ENCODE measurements around the gene TMEM267.
"Not testable (repeated sequence)": the region's sequence is repeated elsewhere in the genome, so short reads cannot be mapped to it uniquely, and the experiment has no call there.

Gene TMEM267

DNA sequence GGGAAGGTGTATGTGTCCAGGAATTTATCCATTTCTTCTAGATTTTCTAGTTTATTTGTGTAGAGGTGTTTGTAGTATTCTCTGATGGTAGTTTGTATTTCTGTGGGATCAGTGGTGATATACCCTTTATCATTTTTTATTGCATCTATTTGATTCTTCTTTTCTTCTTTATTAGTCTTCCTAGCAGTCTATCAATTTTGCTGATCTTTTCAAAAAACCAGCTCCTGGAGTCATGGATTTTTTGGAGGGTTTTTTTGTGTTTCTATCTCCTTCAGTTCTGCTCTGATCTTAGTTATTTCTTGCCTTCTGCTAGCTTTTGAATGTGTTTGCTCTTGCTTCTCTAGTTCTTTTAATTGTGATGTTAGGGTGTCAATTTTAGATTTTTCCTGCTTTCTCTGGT is 42.1 kb downstream of the TMEM267 start:
- DNase-seq: not testable (repeated sequence)

DNA sequence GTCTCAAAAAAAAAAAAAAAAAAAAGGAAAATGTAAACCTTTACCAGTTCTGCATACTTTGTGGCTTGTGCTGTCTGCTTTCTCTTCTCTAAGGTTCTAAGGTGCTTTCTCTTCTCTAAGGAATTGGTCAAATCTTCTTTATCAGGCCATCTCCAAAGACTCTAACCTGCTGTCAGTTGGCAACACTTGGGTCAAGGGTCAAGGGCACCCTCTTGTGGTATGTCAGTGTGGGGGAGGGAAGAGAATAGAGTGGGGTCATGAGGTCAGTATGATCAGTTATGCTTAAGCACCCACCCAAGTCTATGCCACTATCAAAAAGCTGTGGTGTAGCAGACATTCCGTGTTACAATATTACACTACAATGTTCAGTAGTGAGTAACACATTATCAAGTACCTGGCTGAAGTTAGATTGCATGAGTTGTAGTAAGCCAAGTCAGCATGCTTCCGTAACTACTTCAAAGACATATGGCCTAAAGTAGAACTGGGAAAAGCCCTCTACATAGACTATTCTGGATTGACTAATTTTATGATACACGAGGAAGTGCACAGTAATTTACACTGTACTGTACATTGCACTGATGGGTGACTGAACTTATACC is 46.5 kb downstream of the TMEM267 start:
- no peak for DNase-seq

DNA sequence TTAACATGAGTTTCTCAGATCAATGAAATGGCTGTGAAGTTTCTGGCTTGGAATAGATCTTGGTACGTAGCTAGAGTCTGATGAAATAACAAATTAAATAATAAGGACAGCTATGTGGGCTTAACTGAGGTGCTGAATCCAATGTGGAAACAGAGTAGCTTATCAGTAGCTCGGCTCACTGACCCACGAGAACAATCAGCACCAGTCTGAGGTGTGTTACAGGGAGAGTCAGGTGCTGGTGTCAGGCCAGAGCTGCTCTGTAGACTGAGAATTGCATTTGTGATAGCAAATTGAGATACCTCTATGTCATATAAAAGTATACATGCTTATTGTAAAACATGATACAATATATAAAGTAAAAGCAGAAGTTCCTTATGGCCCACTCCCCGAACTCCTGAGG is 50.3 kb downstream of the TMEM267 start:
- DNase-seq: no peak

DNA sequence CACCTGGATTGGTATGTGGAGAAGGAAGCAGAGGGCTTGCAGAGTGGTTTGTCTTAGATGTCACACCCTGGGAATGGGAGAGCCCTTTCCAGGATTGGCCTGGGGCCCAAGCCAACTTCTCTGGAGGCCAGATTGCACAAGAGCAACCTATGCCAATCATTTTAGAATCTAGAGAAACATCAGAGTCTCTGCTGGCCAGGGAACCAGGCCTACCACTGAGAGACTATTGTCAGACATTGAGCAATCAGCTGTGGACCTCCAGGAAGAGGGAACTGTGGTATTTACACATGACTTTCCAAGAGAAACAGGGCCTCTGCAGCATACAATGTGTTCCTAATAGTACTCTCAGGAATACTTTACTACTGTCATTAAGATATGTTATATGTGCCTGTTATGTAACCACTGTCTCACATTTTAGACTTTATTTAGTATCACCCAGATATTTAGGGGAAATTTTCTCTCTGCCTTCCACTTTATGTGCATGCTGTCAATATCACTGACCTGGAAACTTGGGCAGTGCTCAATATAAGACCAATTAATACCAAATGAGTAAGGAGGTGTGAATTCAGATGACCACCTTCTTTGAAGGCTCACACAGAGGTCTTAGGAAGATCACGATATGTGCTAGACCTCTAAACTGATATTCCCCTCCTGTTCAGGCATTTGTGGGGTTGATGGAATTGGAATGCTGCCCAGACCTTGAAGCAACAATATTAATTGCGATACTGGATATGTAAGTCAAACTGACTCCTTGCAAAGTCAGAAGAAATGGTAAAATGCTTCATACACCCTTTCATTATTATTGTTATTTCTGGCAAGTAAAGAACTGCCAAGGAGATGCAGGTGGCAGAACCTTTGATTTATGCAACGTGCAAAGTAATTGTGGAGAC is 50.9 kb downstream of the TMEM267 start:
- no peak for DNase-seq

DNA sequence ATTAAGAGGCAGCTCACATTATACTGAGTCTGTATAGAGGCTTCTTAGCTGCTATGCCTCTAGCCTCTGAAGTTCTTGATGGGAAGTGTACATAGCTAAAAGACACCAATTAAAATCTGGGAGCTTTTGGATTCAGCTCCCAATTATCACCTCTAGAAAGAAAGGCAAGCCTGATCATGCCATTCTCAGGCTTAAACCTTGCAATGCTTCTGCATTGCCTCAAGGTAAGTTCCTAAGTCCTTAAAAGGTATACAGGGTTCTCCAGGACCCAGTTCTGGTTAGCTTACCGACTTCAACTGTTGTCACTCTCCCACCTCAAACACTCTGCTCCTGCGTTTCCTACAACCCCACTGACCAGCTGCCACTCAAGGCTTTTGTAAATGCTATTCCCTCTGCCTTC is 54.0 kb downstream of the TMEM267 start:
- no peak for DNase-seq

DNA sequence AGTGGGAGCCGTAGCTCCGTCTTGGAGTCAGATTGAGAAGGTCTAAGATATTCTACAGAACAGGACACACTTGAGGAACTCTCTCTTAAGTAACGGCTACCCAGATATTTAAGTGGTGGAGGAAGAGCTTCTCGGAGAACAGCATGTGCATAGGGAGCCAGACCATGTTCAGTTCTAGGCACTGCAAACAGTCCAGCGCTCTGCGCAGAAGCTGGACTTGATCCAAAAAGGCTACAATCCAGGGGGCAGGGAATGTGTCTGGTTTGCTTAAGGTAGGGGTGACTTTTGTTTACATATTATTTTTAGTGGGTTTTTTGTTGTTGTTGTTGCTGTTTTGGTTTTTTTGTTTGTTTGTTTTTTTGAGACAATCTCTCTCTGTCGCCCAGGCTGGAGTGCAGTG is 54.6 kb downstream of the TMEM267 start:
- DNase-seq: no peak

DNA sequence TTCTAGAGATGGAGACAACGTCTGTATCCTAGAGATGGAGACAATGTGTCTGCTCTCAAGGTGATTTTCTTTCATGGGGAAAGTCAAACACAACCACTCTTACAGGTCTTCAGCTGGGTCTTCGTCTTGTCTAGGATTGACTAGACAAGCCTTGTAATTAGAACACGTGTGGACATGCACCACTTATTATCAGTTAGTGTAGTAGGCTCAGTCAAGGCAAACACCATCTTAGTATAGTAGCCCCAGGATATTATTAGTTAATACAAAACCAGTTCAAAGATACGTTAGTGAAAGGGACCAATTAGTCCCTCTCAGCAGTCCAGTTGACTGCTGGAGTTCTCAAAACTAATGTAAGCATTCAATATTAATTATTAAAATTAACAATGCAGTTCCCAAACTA is 56.4 kb downstream of the TMEM267 start:
- no peak for DNase-seq

DNA sequence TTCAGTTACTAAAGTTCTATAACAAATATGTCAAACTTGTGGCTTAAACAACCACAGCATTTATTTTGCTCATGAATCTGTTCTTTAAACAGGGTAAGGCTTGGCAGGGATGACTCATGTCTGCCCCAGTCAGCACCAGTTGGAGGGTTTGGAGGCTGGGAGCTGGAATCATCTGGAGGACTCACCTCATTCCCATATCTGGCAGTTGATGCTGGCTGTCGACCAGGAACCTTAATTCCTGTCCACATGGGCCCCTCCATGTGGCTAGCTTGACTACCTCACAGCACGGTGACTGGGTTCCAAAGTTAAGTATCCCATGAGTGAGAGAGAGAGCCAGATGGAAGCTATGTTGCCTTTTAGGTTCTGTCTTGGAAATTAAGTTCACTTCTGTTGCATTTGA is 57.7 kb downstream of the TMEM267 start:
- no peak for DNase-seq

DNA sequence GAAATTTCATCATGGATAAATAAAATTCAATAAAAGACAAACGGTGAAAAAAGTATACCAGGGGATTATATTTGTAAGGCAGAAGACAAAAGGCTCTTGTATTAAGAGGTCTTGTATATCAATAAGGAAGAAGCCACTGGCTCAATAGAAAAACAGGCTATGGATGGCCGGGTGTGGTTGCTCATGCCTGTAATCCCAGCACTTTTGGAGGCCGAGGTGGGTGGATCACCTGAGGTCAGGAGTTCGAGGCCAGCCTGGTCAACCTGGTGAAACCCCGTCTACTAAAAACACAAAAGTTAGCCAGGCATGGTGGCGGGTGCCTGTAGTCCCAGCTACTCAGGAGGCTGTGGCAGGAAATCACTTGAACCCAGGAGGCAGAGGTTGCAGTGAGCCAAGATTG is 60.6 kb downstream of the TMEM267 start:
- not testable (repeated sequence) for DNase-seq

DNA sequence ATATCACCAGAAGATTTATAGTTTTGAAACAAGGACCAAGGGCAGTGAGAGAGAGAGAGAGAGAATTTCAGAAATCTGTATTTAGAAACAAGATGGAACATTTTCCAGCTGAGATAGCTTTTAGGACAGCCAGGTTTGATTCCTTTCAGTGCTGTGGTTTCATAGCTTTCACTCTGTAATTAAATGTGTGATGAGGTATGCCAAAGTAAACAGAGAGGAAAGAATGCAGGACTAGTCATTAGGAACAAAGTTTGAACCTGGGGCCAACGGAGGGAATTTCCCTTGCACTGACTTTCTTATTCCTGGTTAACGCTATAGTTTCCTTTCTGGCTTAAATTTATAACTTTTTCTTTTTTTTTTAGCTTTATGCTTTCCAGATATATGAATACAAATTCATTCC is 61.5 kb downstream of the TMEM267 start:
- no peak for DNase-seq

DNA sequence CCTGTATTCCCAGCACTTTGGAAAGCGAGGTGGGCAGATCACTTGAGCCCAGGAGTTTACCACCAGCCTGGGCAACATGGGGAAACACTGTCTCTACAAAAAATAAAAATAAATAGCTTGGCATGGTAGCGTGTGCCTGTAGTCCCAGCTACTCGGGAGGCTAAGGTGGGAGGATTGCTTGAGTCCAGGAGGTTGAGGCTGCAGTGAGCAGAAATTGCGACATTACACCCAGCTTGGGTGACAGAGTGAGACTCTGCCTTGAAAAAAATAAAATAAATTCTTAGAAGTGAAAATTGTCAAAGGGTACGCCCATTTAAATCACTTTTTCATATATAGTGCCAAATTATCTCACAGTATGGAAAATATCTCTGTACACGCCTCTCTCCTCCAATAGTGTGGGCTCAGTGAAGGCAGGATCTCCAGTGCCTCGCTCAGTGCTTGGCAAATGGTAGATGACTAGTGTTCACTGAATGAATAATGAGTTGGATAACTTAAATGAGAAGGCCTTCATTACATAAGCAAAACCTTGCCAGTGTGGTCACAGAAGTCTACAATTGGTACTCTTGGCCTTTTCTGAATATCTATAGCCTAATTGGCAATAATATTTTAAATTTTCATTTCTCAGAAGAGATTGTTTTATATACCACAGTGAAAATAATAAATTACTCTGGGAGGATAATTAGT is 62.1 kb downstream of the TMEM267 start:
- DNase-seq: no peak

DNA sequence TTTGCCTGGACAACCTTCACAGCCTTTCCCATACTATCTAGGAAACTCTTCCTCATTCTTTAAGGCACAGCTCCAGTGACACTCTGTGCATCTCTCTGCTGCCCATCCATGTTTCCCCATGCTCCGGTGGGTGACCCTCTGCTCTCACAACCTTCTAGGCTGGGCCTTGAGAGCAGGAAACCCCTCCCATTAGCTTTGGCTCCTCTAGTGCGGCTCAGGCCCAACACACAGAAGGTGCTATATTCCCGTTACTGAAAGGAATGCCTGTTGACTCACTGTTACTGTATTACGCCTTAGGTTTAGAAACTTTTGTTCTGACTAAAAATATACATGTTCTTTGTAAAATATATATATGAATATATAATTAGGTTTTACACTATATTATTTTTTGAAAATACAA is 63.4 kb downstream of the TMEM267 start:
- DNase-seq: no peak

DNA sequence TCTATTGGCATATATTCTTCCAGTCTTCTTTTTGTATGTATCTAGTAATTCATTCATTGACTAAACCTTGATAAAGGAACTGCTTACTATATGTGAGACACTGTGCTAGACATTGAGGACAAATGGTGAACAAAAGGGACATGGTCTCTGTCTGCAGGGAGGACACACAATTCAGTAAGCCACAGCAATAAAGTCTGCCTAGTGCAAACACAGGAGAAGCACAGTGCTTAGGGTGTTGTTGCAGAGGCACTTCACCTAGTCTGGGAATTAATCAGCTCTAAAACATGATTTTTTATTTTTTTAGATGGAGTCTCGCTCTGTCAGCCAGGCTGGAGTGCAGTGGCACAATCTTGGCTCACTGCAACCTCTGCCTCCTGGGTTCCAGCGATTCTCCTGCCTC is 65.1 kb downstream of the TMEM267 start:
- no peak for DNase-seq

DNA sequence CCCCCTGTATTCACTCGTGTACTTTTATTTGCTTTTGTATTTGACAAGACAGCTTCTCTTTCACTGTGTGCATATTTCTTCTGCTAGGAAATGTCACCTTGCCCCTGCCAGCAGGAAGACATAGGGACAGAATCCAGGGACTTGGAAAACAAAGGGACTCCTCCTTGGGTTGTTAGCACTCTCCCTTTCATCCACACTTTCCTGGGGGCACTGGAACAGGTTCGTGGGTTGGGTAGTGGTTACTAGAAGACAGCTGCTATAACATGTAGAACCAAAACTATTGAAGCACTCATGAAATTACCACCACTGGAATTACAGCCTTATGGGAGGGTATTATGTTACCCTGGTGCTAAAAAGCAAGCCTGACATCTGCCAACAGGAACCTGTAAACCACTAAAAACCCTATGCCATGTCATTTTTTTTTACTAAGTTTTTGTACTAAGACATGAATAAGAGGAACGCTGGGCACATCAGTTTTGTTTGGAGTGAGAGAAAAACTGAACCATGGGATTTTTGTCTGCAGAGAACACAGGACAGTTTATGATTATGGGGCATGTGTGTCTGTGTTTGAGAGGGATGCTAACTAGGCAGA is 66.8 kb downstream of the TMEM267 start:
- DNase-seq: no peak

DNA sequence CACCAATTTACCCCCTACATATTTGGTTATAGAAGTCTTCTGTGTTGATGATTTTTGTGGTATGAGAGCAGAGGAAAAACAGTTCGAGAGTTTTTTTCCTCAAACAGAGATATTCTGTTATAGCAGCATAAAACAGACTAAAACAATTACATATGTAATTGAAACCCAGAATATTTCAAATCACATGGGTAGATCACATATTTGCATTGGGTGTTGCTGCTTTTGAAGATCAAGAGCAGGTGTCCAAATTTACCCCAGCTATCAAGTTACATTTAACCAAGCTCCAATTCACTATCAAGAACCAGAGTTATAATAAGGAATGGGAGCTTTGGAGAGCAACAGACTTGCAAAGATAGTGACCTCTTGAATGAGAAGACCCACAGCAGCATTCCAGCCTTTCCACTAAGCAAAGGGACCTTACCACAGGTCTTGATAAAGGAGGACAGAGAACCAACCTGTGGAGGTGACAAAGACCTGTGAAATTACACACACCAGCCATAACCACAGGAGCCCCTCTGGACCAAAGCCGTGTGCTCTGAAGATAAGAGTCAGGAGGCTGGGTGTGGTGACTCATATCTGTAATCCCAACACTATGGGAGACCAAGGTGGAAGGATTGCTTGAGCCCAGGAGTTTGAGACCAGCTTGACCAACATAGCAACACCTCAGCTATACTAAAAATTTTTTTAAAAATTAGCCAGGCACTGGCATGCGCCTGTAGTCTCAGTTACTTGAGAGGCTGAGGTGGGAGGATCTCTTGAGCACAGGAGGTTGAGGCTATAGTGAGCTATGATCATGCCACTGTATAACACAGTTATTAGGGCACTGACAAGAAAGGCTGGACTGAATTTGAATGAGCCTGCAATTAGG is 67.5 kb downstream of the TMEM267 start:
- no peak for DNase-seq

DNA sequence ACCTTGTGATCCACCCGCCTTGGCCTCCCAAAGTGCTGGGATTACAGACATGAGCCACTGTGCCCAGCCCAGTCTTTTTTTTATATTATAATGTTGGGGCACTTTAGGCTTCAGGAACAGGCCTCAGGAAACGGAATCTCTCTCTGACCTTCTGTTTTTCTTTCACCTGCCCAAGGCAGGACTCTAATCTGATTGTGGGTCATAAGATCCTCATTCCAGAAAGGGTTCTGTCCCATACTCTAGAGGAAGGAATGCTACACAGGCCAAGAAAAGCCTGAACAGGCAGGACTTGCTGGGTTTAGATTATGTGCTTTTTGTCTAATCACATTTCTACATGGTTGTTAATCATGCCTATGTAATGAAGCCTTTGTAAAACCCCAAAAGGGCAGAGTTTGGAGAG is 69.7 kb downstream of the TMEM267 start:
- DNase-seq: no peak

DNA sequence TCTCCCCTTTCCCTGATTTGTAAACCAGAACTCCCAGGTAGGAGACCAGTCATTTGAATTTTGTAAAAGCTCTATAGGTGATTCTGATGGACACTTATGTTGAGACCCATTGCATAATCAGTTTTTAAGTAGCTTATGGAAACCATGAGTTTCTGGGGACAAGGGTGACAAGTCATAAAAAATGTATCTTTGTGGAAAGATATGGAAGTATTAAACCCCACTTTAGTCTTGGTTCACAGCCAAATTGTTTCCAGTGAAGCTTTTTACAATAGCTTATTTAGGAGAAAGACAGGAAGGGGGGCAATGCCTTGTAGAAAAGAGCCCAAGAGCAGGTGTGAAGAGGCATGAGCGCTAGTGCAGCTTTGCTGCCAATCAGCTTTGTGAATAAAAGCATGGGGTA is 71.0 kb downstream of the TMEM267 start:
- no peak for DNase-seq

DNA sequence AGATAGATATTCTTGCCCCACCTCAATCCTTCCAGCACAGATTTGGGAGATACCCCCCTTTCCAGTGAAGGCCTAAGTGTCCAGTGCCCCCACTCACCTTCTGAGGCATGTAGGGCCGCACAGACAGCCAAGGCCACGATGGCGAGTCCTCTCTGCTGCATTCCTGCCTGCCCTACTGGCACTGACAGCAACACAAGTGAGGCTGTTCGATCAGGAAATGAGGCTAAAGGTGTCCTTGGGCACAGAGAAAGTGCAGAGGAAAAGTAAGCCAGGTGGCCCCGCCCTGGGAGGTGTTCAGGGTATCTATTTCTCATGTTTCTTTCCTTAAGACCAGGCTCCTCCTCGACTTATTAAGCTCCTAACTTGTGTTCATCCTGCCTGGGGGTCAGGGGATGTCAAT is 71.5 kb downstream of the TMEM267 start, which contains the start of gene CCL28:
Gene CCL28 (minus strand): TSS at position 236 of the 400 bp plus-strand sequence. CDS start 75 bp downstream, at position 161.
- no peak for DNase-seq

DNA sequence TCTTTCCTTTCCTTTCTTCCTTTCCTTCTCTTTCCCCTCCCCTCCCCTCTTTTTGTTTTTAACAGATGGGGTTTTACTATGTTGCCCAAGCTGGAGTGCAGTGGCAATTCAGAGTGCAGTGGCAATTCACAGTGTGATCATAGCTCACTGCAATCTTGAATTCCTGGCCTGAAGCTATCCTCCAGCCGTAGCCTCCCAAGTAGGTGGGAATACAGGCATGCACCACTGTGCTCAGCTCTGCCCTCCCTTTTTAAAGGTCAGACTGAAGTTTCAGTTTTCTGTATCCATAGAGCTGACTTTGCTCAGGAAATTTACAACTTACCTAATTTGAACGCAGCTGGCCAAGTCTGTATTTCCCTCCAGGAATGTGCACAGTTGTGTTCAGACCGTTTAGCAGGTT is 72.2 kb downstream of the TMEM267 start:
- DNase-seq: no peak

DNA sequence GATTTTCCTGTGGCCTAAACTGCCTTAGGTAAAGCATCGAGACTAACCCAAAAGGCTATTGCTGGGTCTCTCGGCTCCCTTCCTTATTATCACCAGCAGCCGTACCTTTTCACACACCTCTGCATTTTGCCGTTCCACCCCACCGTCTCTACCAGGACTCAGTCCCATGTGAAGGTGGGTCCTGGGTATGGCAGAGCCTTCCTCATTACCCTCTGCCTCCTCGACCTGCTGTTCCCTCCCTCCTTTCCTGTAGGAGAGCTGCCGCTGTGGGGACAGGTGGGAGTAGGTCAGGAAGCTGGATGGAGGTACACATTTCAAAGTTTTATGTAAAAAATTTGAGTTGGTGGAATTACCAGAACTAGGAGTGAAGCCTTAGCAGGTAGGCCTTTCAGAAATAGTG is 73.3 kb downstream of the TMEM267 start:
- no peak for DNase-seq

DNA sequence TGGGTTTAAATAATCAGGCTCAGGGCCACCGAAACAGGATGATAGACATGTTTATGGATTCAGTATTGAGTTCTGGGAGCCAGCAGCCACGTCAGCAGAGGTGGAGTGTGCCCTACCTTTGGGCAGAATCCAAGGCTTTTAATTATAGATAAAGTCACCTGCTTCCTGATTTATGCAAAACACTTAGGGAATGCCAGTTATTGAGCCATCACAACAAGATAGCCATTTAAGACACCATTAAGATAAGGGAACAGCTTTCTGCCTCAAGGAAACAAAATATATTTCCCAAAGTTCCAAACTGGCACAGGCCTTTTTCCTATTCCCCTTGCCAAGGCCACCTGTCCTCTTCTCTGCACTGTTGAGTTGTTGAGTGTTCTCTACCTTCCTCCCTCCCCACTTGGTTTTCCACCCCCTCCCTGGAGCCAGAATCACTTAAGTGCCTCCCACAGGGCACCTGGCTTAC is 73.8 kb downstream of the TMEM267 start:
- DNase-seq: no peak

DNA sequence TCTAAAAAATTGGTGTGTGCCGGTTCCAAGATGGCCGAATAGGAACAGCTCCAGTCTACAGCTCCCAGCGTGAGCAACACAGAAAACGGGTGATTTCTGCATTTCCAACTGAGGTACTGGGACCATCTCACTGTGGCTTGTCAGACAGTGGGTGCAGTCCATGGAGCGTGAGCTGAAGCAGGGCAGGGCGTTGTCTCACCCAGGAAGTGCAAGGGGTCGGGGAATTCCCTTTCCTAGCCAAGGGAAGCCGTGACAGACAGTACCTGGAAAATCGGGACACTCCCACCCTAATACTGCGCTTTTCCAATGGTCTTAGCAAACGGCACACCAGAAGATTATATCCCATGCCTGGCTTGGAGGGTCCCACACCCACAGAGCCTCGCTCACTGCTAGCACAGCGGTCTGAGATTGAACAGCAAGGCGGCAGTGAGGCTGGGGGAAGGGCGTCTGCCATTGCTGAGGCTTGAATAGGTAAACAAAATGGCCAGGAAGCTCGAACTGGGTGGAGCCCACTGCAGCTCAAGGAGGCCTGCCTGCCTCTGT is 81.1 kb downstream of the TMEM267 start:
- not testable (repeated sequence) for DNase-seq
